K562 (cell line): Measurements from ENCODE around the gene STX12. TPM values are rescaled to one million over a fixed set of nuclear protein-coding genes. Genes with fewer than 3 reads are reported as not detected.

Experiments used
- CREB1 ChIP-seq, 2 experiments: sonication (generic) in 1 of 2; formaldehyde crosslinking in 1 of 2; IDR thresholded peaks; 2 replicates each; pipeline versions ENCODE4 v1.6.1 to v1.8.0; 2012 to 2022; ENCODE audit warnings: inconsistent platforms in 1 of 2, mild to moderate bottlenecking in 1 of 2, missing genetic modification reagents in 1 of 2, moderate library complexity in 1 of 2
- CREM ChIP-seq: IDR thresholded peaks from 2 replicates; pipeline ENCODE4 v1.6.1; 2014; ENCODE audit warnings: antibody characterized with exemption, low read depth
- FOXA1 ChIP-seq: fragments of 450-650 bp; IDR thresholded peaks from 2 replicates; pipeline ENCODE4 v1.6.1; 2016; ENCODE audit warnings: mild to moderate bottlenecking, borderline replicate concordance
- FOXP1 ChIP-seq: sonication (generic); formaldehyde crosslinking; IDR thresholded peaks from 2 replicates; pipeline ENCODE4 v1.8.0; 2022; ENCODE audit warnings: mild to moderate bottlenecking, missing genetic modification reagents
- HDGF ChIP-seq: fragments of 450-650 bp; IDR thresholded peaks from 2 replicates; pipeline ENCODE4 v1.6.1; 2016
- HMGXB4 ChIP-seq: sonication (generic); formaldehyde crosslinking; IDR thresholded peaks from 2 replicates; pipeline ENCODE4 v1.8.1; 2023; ENCODE audit warnings: mild to moderate bottlenecking, missing genetic modification reagents
- KAT7 ChIP-seq: sonication (generic); formaldehyde crosslinking; IDR thresholded peaks from 2 replicates; pipeline ENCODE4 v1.8.0; 2022; ENCODE audit warnings: missing genetic modification reagents, mild to moderate bottlenecking, borderline replicate concordance
- POLR2H ChIP-seq: IDR thresholded peaks from 2 replicates; pipeline ENCODE4 v1.6.1; 2016; ENCODE audit warnings: missing genetic modification characterization, low read depth, mild to moderate bottlenecking, control low read depth, missing compliant biosample characterization, moderate library complexity
- RUNX1 ChIP-seq: sonication (generic); IDR thresholded peaks from 2 replicates; pipeline ENCODE4 v1.6.1; 2016; ENCODE audit warnings: antibody characterized with exemption, low read depth
- SRF ChIP-seq, 2 experiments: fragments of 250-450, 450-650 bp in 1 of 2; sonication (Bioruptor Pico) in 1 of 2; sonication (generic) in 1 of 2; formaldehyde crosslinking; IDR thresholded peaks; 2 replicates each; pipeline versions ENCODE4 v1.5.0 to v1.5.1; 2020 to 2022; ENCODE audit warnings: mild to moderate bottlenecking in 1 of 2, missing genetic modification reagents in 1 of 2
- TRIM28 ChIP-seq: fragments of 450-650 bp; IDR thresholded peaks from 2 replicates; pipeline ENCODE4 v1.6.1; 2017
- USF2 ChIP-seq: sonication (generic); formaldehyde crosslinking; IDR thresholded peaks from 2 replicates; pipeline ENCODE4 v1.5.0; 2020; ENCODE audit warnings: missing genetic modification reagents
- ZBTB1 ChIP-seq: sonication (generic); formaldehyde crosslinking; IDR thresholded peaks from 2 replicates; pipeline ENCODE4 v1.8.1; 2023; ENCODE audit warnings: missing genetic modification reagents, low read depth, mild to moderate bottlenecking, borderline replicate concordance
- ZBTB40 ChIP-seq, 2 experiments: fragments of 450-650 bp in 1 of 2; sonication (generic) in 1 of 2; formaldehyde crosslinking in 1 of 2; IDR thresholded peaks; 2 replicates each; pipeline versions ENCODE4 v1.7.1 to v1.9.0; 2016 to 2022; ENCODE audit warnings: inconsistent platforms in 1 of 2, mild to moderate bottlenecking in 1 of 2, missing genetic modification reagents in 1 of 2
- ZNF384 ChIP-seq: IDR thresholded peaks from 2 replicates; pipeline ENCODE4 v1.6.1; 2012; ENCODE audit warnings: low read depth, low read length, improper control_type of control experiment
- polyA plus RNA-seq, 8 experiments: library from polyadenylated mRNA; depleted of rRNA in 4 of 8; stranded (reverse) in 5 of 8; unstranded in 3 of 8; fragments of >200 nt; fragmentation: Nextera tagmentation in 2 of 8; fragmentation: Illumina TruSeq in 1 of 8; extraction: Ambion mirVana in 2 of 8; extraction: Trizol in 1 of 8; gene quantifications; 2 replicates each; pipeline versions ENCODE4 v1.2.1 to v1.2.3, GENCODE V29; 2011 to 2014; ENCODE audit warnings: inconsistent platforms in 1 of 8, missing spikeins in 1 of 8
- total RNA-seq, 7 experiments: library from RNA; depleted of rRNA in 6 of 7; stranded (reverse); fragments of >200 nt in 6 of 7; fragmentation: Illumina TruSeq in 2 of 7; extraction: Trizol in 2 of 7; gene quantifications; 2 replicates each; pipeline versions ENCODE4 v1.2.1 to v1.2.3, GENCODE V29; 2011 to 2021; ENCODE audit warnings: low replicate concordance in 1 of 7

STX12 gene
- total and polyA plus RNA-seq, 9 of the 15 experiments (the other 6 are each of a cell fraction or from before 2014, with no cell fraction given), result 16.9 to 31.3 (median 25.7) TPM

GRCh38 chr1:27872802-27873551 lies 100.0 kb downstream of the STX12 start (continued):
- TF ChIP-seq ZBTB40 (IDR thresholded peaks at IDR 0.05) (peak; percentile 59; the same call in 1 of the 2 replicates), ZBTB40 (CRISPR knock-in tag; IDR thresholded peaks at IDR 0.05) (0 out of 2 replicates have a peak, but pooled peaks have one; percentile 16), HMGXB4 (no peak), CREM (0 out of 2 replicates have a peak, but pooled peaks have one; percentile 7), ZNF384 (no peak), FOXA1 (no peak), CREB1 (IDR thresholded peaks at IDR 0.05) (no peak), CREB1 (CRISPR knock-in tag; IDR thresholded peaks at IDR 0.05) (peak; percentile 31), HDGF (peak; percentile 92), POLR2H (tag) (no peak), FOXP1 (CRISPR knock-in tag) (0 out of 2 replicates have a peak, but pooled peaks have one; percentile 50), KAT7 (CRISPR knock-in tag) (peak; percentile 63; the same call in 1 of the 2 replicates), USF2 (CRISPR knock-in tag) (no peak), TRIM28 (no peak), ZBTB1 (peak; percentile 84; the same call in 1 of the 2 replicates), RUNX1 (peak; percentile 77; the same call in 1 of the 2 replicates), SRF (CRISPR knock-in tag; IDR thresholded peaks at IDR 0.05) (no peak)
